Measurements from ENCODE around the gene SLAMF1.
"Not testable (repeated sequence)": the region's sequence is repeated elsewhere in the genome, so short reads cannot be mapped to it uniquely, and the experiment has no call there.

Gene SLAMF1

DNA sequence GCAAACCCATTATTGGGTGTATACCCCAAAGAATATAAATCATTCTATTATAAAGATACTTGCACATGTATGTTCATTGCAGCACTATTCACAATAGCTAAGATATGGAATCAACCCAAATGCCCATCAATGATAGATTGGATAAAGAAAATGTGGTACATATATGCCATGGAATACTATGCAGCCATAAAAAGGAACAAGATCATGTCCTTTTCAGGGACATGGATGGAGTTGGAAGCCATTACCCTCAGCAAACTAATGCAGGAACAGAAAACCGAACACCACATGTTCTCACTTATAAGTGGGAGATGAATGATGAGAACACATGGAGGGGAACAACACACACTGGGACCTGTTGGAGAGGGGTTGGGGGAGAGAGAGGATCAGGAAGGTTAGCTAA lies 83.6 kb downstream of the SLAMF1 start:
- not testable (repeated sequence) for DNase-seq (ENCODE audit: low read depth)

DNA sequence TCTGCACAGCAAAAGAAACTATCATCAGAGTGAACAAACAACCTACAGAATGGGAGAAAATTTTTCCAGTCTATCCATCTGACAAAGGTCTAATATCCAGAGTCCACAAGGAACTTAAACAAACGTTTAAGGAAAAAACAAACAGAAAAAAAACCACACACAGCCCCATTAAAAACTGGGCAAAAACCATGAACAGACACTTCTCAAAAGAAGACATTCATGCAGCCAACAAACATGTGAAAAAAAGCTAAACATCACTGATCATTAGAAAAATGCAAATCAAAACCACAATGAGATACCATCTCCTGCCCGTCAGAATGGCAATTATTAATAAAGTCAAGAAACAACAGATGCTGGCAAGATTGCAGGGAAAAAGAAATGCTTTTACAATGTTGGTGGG lies 84.1 kb downstream of the SLAMF1 start:
- DNase-seq (ENCODE audit: low read depth), result not testable (repeated sequence)

DNA sequence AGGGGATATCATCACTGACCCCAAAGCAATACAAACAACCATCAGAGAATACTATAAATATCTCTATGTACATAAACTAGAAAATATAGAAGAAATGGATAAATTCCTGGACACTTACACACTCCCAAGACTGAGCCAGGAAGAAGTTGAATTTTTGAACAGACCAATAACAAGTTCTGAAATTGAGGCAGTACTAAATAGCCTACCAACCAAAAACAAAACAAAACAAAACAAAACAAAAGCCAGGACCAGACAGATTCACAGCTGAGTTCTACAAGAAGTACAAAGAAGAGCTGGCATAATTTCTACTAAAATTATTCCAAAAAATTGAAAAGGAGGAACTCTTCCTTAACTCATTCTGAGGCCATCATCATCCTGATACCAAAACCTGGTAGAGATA lies 86.0 kb downstream of the SLAMF1 start:
- no peak for DNase-seq (ENCODE audit: low read depth)

DNA sequence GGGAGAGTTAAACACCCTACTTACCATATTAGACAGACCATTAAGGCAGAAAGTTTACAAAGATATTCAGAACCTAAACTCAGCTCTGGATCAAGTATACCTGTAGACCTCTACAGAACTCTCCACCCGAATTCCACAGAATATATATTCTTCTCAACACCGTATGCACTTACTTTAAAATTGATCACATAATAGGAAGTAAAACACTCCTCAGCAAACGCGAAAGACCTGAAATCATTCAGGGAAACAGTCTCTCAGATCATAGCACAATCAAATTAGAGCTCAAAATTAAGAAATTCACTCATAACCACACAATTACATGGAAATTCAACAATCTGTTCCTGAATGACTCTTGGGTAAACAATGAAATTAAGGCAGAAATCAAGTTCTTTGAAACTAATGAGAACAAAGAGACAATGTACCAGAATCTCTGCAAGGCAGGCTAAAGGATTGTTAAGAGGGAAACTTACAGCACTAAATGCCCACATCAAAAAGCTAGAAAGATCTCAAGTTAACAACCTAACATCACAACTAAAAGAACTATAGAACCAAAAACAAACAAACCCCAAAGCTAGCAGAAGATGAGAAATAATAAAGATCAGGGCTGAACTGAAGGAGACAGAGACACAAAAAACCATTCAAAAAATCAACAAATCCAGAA lies 86.7 kb downstream of the SLAMF1 start:
- DNase-seq (ENCODE audit: low read depth), result no peak

DNA sequence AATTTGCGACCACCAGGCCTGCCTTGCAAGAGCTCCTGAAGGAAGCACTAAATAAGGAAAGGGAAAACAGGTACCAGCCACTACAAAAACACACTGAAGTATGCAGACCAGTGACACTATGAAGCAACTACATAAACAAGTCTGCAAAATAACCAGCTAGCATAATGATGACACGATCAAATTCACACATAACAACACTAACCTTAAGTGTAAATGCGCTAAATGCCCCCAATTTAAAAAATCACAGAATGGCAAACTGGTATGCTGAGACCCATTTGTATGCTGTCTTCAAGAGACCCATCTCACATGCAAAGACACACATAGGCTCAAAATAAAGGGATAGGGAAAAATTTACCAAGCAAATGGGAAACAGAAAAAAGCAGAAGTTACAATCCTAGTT lies 87.4 kb downstream of the SLAMF1 start:
- not testable (repeated sequence) for DNase-seq (ENCODE audit: low read depth)

DNA sequence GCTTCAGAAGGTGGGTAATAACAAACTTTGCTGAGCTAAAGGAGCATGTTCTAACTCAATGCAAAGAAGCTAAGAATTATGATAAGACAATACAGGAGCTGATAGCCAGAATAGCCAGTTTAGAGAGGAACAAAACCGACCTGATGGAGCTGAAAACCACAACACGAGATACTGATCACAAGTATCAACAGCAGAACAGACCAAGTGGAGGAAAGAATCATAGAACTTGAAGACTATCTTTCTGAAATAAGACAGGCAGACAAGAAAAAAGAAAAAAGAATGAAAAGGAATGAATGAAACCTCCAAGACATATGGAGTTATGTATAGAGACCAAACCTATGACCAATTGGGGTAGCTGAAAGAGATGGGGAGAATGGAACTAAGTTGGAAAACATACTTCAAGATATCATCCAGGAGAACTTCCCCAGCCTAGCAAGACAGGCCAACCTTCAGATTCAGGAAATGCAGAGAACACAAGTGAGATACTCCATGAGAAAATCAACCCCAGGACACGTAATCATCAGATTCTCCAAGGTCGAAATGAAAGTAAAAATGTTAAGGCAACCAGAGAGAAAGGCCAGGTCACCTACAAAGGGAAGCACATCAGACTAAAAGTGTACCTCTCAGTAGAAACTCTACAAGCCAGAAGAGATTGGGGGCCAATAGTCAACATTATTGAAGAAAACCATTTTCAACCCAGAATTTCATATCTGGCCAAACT lies 88.0 kb downstream of the SLAMF1 start:
- no peak for DNase-seq (ENCODE audit: low read depth)

Measured in HS-27A (cell line).